Adipocyte (in vitro differentiated cells): Measurements from ENCODE around the gene DNAI1.
"Not testable (repeated sequence)": the region's sequence is repeated elsewhere in the genome, so short reads cannot be mapped to it uniquely, and the experiment has no call there.

Source experiments
- DNase-seq: peaks from one replicate; pipeline ENCODE4 v3.0.0-alpha.2; 2015; ENCODE audit warnings: low read depth
- H3K27me3 ChIP-seq: replicated peaks from 2 replicates; pipeline ENCODE4 v1.7.0; 2013; ENCODE audit warnings: mild to moderate bottlenecking, low read length, moderate library complexity; ENCODE audit not compliant: control insufficient read depth, insufficient read depth
- H3K36me3 ChIP-seq: 2 replicates; pipeline ENCODE4 v1.7.0; 2013; ENCODE audit warnings: low read length, mild to moderate bottlenecking, moderate library complexity; ENCODE audit not compliant: control insufficient read depth, insufficient read depth, severe bottlenecking
- H3K4me1 ChIP-seq: 2 replicates; pipeline ENCODE4 v1.7.0; 2013; ENCODE audit warnings: mild to moderate bottlenecking, low read length, moderate library complexity; ENCODE audit not compliant: control insufficient read depth, insufficient read depth
- H3K4me3 ChIP-seq: 2 replicates; pipeline ENCODE4 v1.7.0; 2013; ENCODE audit warnings: mild to moderate bottlenecking, low read length, moderate library complexity
- H3K9ac ChIP-seq: 2 replicates; pipeline ENCODE4 v1.7.0; 2013; ENCODE audit warnings: mild to moderate bottlenecking, low read length, moderate library complexity
- H3K9me3 ChIP-seq: 2 replicates; pipeline ENCODE4 v1.7.0; 2013; ENCODE audit warnings: mild to moderate bottlenecking, low read length, moderate library complexity; ENCODE audit not compliant: control insufficient read depth

The DNAI1 gene

GRCh38 chr9:34464571-34464970 lies 6.0 kb downstream of the DNAI1 start:
- no peaks in the 10 kb centered on the region for H3K36me3 ChIP-seq
- H3K4me3 ChIP-seq = no peak overlapping the region
- H3K4me1 ChIP-seq = peaks cover 18% of the 10 kb centered on the region
- DNase-seq = no peak
- H3K9me3 ChIP-seq = no peaks in the 10 kb centered on the region
- H3K9ac ChIP-seq = no peak overlapping the region
- H3K27me3 ChIP-seq = no peaks in the 10 kb centered on the region

GRCh38 chr9:34465468-34465867 lies 6.9 kb downstream of the DNAI1 start:
- Histone ChIP-seq H3K9ac (no peak overlapping the region), H3K4me1 (peaks cover 18% of the 10 kb centered on the region), H3K9me3 (no peaks in the 10 kb centered on the region), H3K36me3 (no peaks in the 10 kb centered on the region), H3K27me3 (no peaks in the 10 kb centered on the region), H3K4me3 (no peak overlapping the region)
- no peak for DNase-seq

GRCh38 chr9:34475097-34475496 lies 16.5 kb downstream of the DNAI1 start:
- no peak for DNase-seq
- Histone ChIP-seq H3K9me3 (no peaks in the 10 kb centered on the region), H3K27me3 (peaks cover 35% of the 10 kb centered on the region)

GRCh38 chr9:34477541-34477940 lies 18.9 kb downstream of the DNAI1 start:
- H3K4me1 ChIP-seq = no peaks in the 10 kb centered on the region
- no peak overlapping the region for H3K4me3 ChIP-seq
- no peak for DNase-seq
- peaks cover 35% of the 10 kb centered on the region for H3K27me3 ChIP-seq
- no peak overlapping the region for H3K9ac ChIP-seq
- no peaks in the 10 kb centered on the region for H3K9me3 ChIP-seq
- no peaks in the 10 kb centered on the region for H3K36me3 ChIP-seq

More at GRCh38 chr9:34475097-34475496, 16.5 kb downstream of the DNAI1 start:
- Histone ChIP-seq H3K9ac (no peak overlapping the region), H3K36me3 (no peaks in the 10 kb centered on the region), H3K4me1 (no peaks in the 10 kb centered on the region), H3K4me3 (no peak overlapping the region)

- no peak overlapping the region for H3K9ac ChIP-seq
- no peak for DNase-seq
- H3K9me3 ChIP-seq = no peaks in the 10 kb centered on the region
- H3K4me1 ChIP-seq = no peaks in the 10 kb centered on the region
- peaks cover 35% of the 10 kb centered on the region for H3K27me3 ChIP-seq
- H3K36me3 ChIP-seq = no peaks in the 10 kb centered on the region
- H3K4me3 ChIP-seq = no peak overlapping the region
Measured at GRCh38 chr9:34479431-34479866, 20.8 kb downstream of the DNAI1 start.

GRCh38 chr9:34481620-34482019 lies 23.0 kb downstream of the DNAI1 start:
- H3K9me3 ChIP-seq, H3K36me3 ChIP-seq, H3K4me3 ChIP-seq, H3K4me1 ChIP-seq, DNase-seq, H3K9ac ChIP-seq: not testable (repeated sequence)
- H3K27me3 ChIP-seq = peaks cover 25% of the 10 kb centered on the region

- DNase-seq, H3K4me1 ChIP-seq, H3K9ac ChIP-seq, H3K36me3 ChIP-seq, H3K9me3 ChIP-seq, H3K4me3 ChIP-seq: not testable (repeated sequence)
- peaks cover 28% of the 10 kb centered on the region for H3K27me3 ChIP-seq
Measured at GRCh38 chr9:34482746-34483145, 24.1 kb downstream of the DNAI1 start.

GRCh38 chr9:34484678-34485077 lies 26.1 kb downstream of the DNAI1 start:
- no peaks in the 10 kb centered on the region for H3K36me3 ChIP-seq
- H3K9me3 ChIP-seq = no peaks in the 10 kb centered on the region
- peaks cover 27% of the 10 kb centered on the region for H3K27me3 ChIP-seq
- H3K9ac ChIP-seq = no peak overlapping the region
- H3K4me3 ChIP-seq = no peak overlapping the region
- H3K4me1 ChIP-seq = no peaks in the 10 kb centered on the region
- DNase-seq = no peak

GRCh38 chr9:34485822-34486221 lies 27.2 kb downstream of the DNAI1 start:
- Histone ChIP-seq H3K9ac (no peak overlapping the region), H3K36me3 (no peaks in the 10 kb centered on the region), H3K4me3 (no peak overlapping the region), H3K27me3 (peaks cover 33% of the 10 kb centered on the region), H3K9me3 (no peaks in the 10 kb centered on the region), H3K4me1 (no peaks in the 10 kb centered on the region)
- DNase-seq = no peak

- Histone ChIP-seq H3K4me1 (no peaks in the 10 kb centered on the region), H3K36me3 (no peaks in the 10 kb centered on the region), H3K4me3 (no peak overlapping the region), H3K27me3 (peaks cover 41% of the 10 kb centered on the region), H3K9me3 (no peaks in the 10 kb centered on the region), H3K9ac (no peak overlapping the region)
- no peak for DNase-seq
Measured at GRCh38 chr9:34486572-34486971, 28.0 kb downstream of the DNAI1 start.

- no peak overlapping the region for H3K9ac ChIP-seq
- no peak for DNase-seq
- H3K36me3 ChIP-seq = no peaks in the 10 kb centered on the region
- H3K4me3 ChIP-seq = no peak overlapping the region
- peaks cover 59% of the 10 kb centered on the region for H3K27me3 ChIP-seq
- no peaks in the 10 kb centered on the region for H3K9me3 ChIP-seq
- H3K4me1 ChIP-seq = no peaks in the 10 kb centered on the region
Measured at GRCh38 chr9:34490360-34490759, 31.8 kb downstream of the DNAI1 start.

GRCh38 chr9:34490760-34491159 lies 32.2 kb downstream of the DNAI1 start:
- Histone ChIP-seq H3K9me3 (no peaks in the 10 kb centered on the region), H3K4me1 (no peaks in the 10 kb centered on the region), H3K9ac (no peak overlapping the region), H3K36me3 (no peaks in the 10 kb centered on the region), H3K4me3 (no peak overlapping the region), H3K27me3 (peaks cover 62% of the 10 kb centered on the region)
- no peak for DNase-seq
